Tibial artery (tissue), 4 donors: ENCODE results near the gene NOL7.

Experiments
- DNase-seq, 2 donors: peaks; one replicate each; pipeline ENCODE4 v3.0.0-alpha.2; 2019
- H3K27ac ChIP-seq, 2 donors: fragments of 200-600 bp; sonication (generic) in 1 of 2; 1 replicate in 1 of 2; 2 replicates in 1 of 2; pipeline ENCODE4 v1.5.1; 2018 to 2019; ENCODE audit warnings: mild to moderate bottlenecking in 1 of 2
- H3K27me3 ChIP-seq, 2 donors: fragments of 200-600 bp; sonication (generic) in 1 of 2; one replicate each; pipeline versions ENCODE4 v1.5.1 to v1.6.0; 2016 to 2019
- H3K36me3 ChIP-seq, 3 donors: fragments of 200-600 bp; sonication (generic) in 2 of 3; one replicate each; pipeline ENCODE4 v1.5.1; 2016 to 2019; ENCODE audit warnings: mild to moderate bottlenecking in 2 of 3
- H3K4me1 ChIP-seq, 4 donors: fragments of 200-600 bp; sonication (generic) in 2 of 4; 1 replicate in 3 of 4; 2 replicates in 1 of 4; pipeline ENCODE4 v1.5.1; 2016 to 2019
- H3K4me3 ChIP-seq, 2 donors: fragments of 200-600 bp; sonication (generic) in 1 of 2; 1 replicate in 1 of 2; 2 replicates in 1 of 2; pipeline ENCODE4 v1.5.1; 2018 to 2019; ENCODE audit warnings: mild to moderate bottlenecking in 2 of 2
- H3K9me3 ChIP-seq, 3 donors: fragments of 200-600 bp; sonication (generic) in 1 of 3; one replicate each; pipeline ENCODE4 v1.5.1; 2016 to 2019
- CTCF ChIP-seq, 2 experiments: fragments of 200-600 bp in 1 of 2; fragments of 450-650 bp in 1 of 2; IDR thresholded peaks; one replicate each; pipeline ENCODE4 v1.5.1; 2017 to 2019; ENCODE audit warnings: antibody characterized with exemption in 2 of 2, mild to moderate bottlenecking in 1 of 2, moderate library complexity in 1 of 2
- intact Hi-C: fragments of 100-400 bp; cut with DNase I; formaldehyde crosslinking; loops from one replicate; pipeline ENCODE4 v1.15.0; 2023; ENCODE audit warnings: low total_unique reads

Gene NOL7

GRCh38 chr6:13589801-13590200 lies 25.3 kb upstream of the NOL7 start:
- intact Hi-C loops: no loop called here
- no peaks in the 10 kb centered on the region for H3K4me1 ChIP-seq
- no peaks in the 10 kb centered on the region for H3K27me3 ChIP-seq
- no peaks in the 10 kb centered on the region for H3K9me3 ChIP-seq
- peaks cover 29 to 69% (median 67%) of the 10 kb centered on the region in 3 donors for H3K36me3 ChIP-seq
- DNase-seq: no peak
- no peak for TF ChIP-seq CTCF (IDR thresholded peaks at IDR 0.05)
- H3K27ac ChIP-seq: no peak overlapping the region
- no peak overlapping the region for H3K4me3 ChIP-seq

GRCh38 chr6:13590574-13591153 lies 24.5 kb upstream of the NOL7 start:
- Histone ChIP-seq H3K4me1 (no peaks in the 10 kb centered on the region), H3K4me3 (no peak overlapping the region), H3K27me3 (no peaks in the 10 kb centered on the region), H3K9me3 (no peaks in the 10 kb centered on the region), H3K36me3 (peaks cover 36 to 69% (median 68%) of the 10 kb centered on the region in 3 donors), H3K27ac (no peak overlapping the region)
- no peak for TF ChIP-seq CTCF (IDR thresholded peaks at IDR 0.05)
- intact Hi-C loops: no loop called here
- no peak for DNase-seq

GRCh38 chr6:13591205-13591921 lies 23.8 kb upstream of the NOL7 start:
- no peak for DNase-seq
- no peak overlapping the region for H3K27ac ChIP-seq
- TF ChIP-seq CTCF (IDR thresholded peaks at IDR 0.05): no peak
- intact Hi-C loops: no loop called here
- peaks cover 42 to 73% (median 73%) of the 10 kb centered on the region in 3 donors for H3K36me3 ChIP-seq
- H3K4me3 ChIP-seq: no peak overlapping the region
- no peaks in the 10 kb centered on the region for H3K4me1 ChIP-seq
- no peaks in the 10 kb centered on the region for H3K9me3 ChIP-seq
- H3K27me3 ChIP-seq: no peaks in the 10 kb centered on the region

GRCh38 chr6:13593103-13593502 lies 22.0 kb upstream of the NOL7 start:
- no peaks in the 10 kb centered on the region for H3K9me3 ChIP-seq
- H3K4me3 ChIP-seq: no peak overlapping the region
- H3K36me3 ChIP-seq: peaks cover 42 to 72% (median 71%) of the 10 kb centered on the region in 3 donors
- no peaks in the 10 kb centered on the region for H3K4me1 ChIP-seq
- no peak overlapping the region for H3K27ac ChIP-seq
- DNase-seq: no peak
- intact Hi-C loops: no loop called here
- no peak for TF ChIP-seq CTCF (IDR thresholded peaks at IDR 0.05)
- no peaks in the 10 kb centered on the region for H3K27me3 ChIP-seq

- Histone ChIP-seq H3K9me3 (no peaks in the 10 kb centered on the region), H3K4me1 (no peaks in the 10 kb centered on the region), H3K27ac (no peak overlapping the region), H3K4me3 (no peak overlapping the region), H3K36me3 (peaks cover 41 to 78% (median 68%) of the 10 kb centered on the region in 3 donors), H3K27me3 (no peaks in the 10 kb centered on the region)
- DNase-seq: no peak
- no peak for TF ChIP-seq CTCF (IDR thresholded peaks at IDR 0.05)
- intact Hi-C loops: no loop called here
Measured at GRCh38 chr6:13593720-13594119, 21.4 kb upstream of the NOL7 start.
